CD14-positive monocyte (primary cell): Measurements from ENCODE around the gene CDC25C. TPM values are rescaled to one million over a fixed set of nuclear protein-coding genes. Genes with fewer than 3 reads are reported as not detected.

ENCODE experiments used
- DNase-seq, 3 donors: peaks; one replicate each; pipeline ENCODE4 v3.0.0-alpha.2; 2011 to 2022
- H2AFZ ChIP-seq: 2 replicates; pipeline ENCODE4 v1.6.0; 2012; ENCODE audit warnings: mild to moderate bottlenecking, low read depth, low read length, inconsistent platforms; ENCODE audit not compliant: insufficient read depth, poor library complexity, severe bottlenecking
- H3K27ac ChIP-seq, 2 donors: 1 replicate in 1 of 2; 2 replicates in 1 of 2; pipeline ENCODE4 v1.5.1; 2012 to 2013; ENCODE audit warnings: low read length in 2 of 2, control low read depth in 1 of 2, inconsistent platforms in 1 of 2, low read depth in 1 of 2, mild to moderate bottlenecking in 1 of 2
- H3K27me3 ChIP-seq, 2 donors: one replicate each; pipeline versions ENCODE4 v1.6.0 to v1.6.1; 2011 to 2013; ENCODE audit warnings: low read length in 2 of 2; ENCODE audit not compliant: control insufficient read depth in 2 of 2, insufficient read depth in 2 of 2
- H3K36me3 ChIP-seq, 2 donors: replicated peaks in 1 of 2; 1 replicate in 1 of 2; 2 replicates in 1 of 2; pipeline versions ENCODE4 v1.5.1 to v1.6.1; 2012 to 2013; ENCODE audit warnings: low read length in 2 of 2, control low read depth in 1 of 2, inconsistent platforms in 1 of 2, mild to moderate bottlenecking in 1 of 2; ENCODE audit not compliant: insufficient read depth in 2 of 2, control insufficient read depth in 1 of 2
- H3K4me1 ChIP-seq, 2 donors: 1 replicate in 1 of 2; 2 replicates in 1 of 2; pipeline versions ENCODE4 v1.5.1 to v1.6.1; 2012 to 2013; ENCODE audit warnings: low read length in 2 of 2, control low read depth in 1 of 2, inconsistent platforms in 1 of 2, mild to moderate bottlenecking in 1 of 2, moderate library complexity in 1 of 2; ENCODE audit not compliant: insufficient read depth in 2 of 2, control insufficient read depth in 1 of 2
- H3K4me2 ChIP-seq: replicated peaks from 2 replicates; pipeline ENCODE3; 2012; ENCODE audit warnings: low read length, moderate library complexity, mild to moderate bottlenecking; ENCODE audit not compliant: poor library complexity, severe bottlenecking; ENCODE audit errors: extremely low read depth
- H3K4me3 ChIP-seq, 3 experiments: fragments of 200-600 bp in 1 of 3; sonication (generic) in 1 of 3; replicated peaks in 1 of 3; 1 replicate in 2 of 3; 2 replicates in 1 of 3; pipeline ENCODE4 v1.5.1; 2011 to 2013; ENCODE audit warnings: low read length in 3 of 3, mild to moderate bottlenecking in 3 of 3, control low read depth in 2 of 3, low read depth in 2 of 3, inconsistent platforms in 1 of 3, moderate library complexity in 1 of 3
- H3K79me2 ChIP-seq: 2 replicates; pipeline ENCODE4 v1.6.0; 2012; ENCODE audit warnings: mild to moderate bottlenecking, control low read depth, inconsistent platforms, low read length, moderate library complexity; ENCODE audit not compliant: insufficient read depth
- H3K9ac ChIP-seq: 2 replicates; pipeline ENCODE4 v1.6.0; 2017; ENCODE audit warnings: low read length, mild to moderate bottlenecking; ENCODE audit not compliant: insufficient read depth, poor library complexity, severe bottlenecking
- H3K9me3 ChIP-seq, 2 donors: replicated peaks in 1 of 2; 1 replicate in 1 of 2; 2 replicates in 1 of 2; pipeline versions ENCODE4 v1.5.1 to v1.6.1; 2012 to 2013; ENCODE audit warnings: low read length in 2 of 2, control low read depth in 1 of 2; ENCODE audit not compliant: control insufficient read depth in 1 of 2, insufficient read depth in 1 of 2
- H4K20me1 ChIP-seq: 2 replicates; pipeline ENCODE4 v1.6.0; 2012; ENCODE audit warnings: mild to moderate bottlenecking, low read length, control low read depth, moderate library complexity; ENCODE audit not compliant: insufficient read depth
- H3K27ac Mint-ChIP-seq, 7 donors: one replicate each; pipeline ENCODE4 v1.8.0; 2020; ENCODE audit warnings: mild to moderate bottlenecking in 7 of 7, mixed read lengths in 7 of 7, moderate library complexity in 6 of 7, inconsistent platforms in 2 of 7
- H3K27me3 Mint-ChIP-seq, 3 donors: one replicate each; pipeline ENCODE4 v1.8.0; 2021 to 2022; ENCODE audit warnings: low read depth in 3 of 3, mild to moderate bottlenecking in 3 of 3, mixed read lengths in 3 of 3, moderate library complexity in 3 of 3, inconsistent platforms in 1 of 3
- H3K36me3 Mint-ChIP-seq, 2 donors: one replicate each; pipeline ENCODE4 v1.8.0; 2020; ENCODE audit warnings: mixed read lengths in 2 of 2, inconsistent platforms in 1 of 2, mild to moderate bottlenecking in 1 of 2
- H3K4me1 Mint-ChIP-seq: one replicate; pipeline ENCODE4 v1.8.0; 2020; ENCODE audit warnings: mild to moderate bottlenecking, mixed read lengths
- H3K4me3 Mint-ChIP-seq, 2 donors: one replicate each; pipeline ENCODE4 v1.8.0; 2020; ENCODE audit warnings: mild to moderate bottlenecking in 2 of 2, mixed read lengths in 2 of 2, moderate library complexity in 1 of 2
- H3K9me3 Mint-ChIP-seq, 7 donors: one replicate each; pipeline ENCODE4 v1.8.0; 2020 to 2022; ENCODE audit warnings: mixed read lengths in 7 of 7, mild to moderate bottlenecking in 6 of 7, moderate library complexity in 6 of 7, inconsistent platforms in 2 of 7
- CTCF ChIP-seq: fragments of 200-600 bp; IDR thresholded peaks from one replicate; pipeline ENCODE4 v1.8.0; 2022; ENCODE audit warnings: antibody characterized with exemption, mild to moderate bottlenecking
- WGBS: methylation state at CpG from one replicate; pipeline ENCODE4 v1.1.5; 2013; ENCODE audit warnings: missing lambda C conversion rate; ENCODE audit not compliant: insufficient coverage; 5-methylcytosine and 5-hydroxymethylcytosine counted together
- intact Hi-C, 2 donors: fragments of 100-400 bp; cut with micrococcal nuclease; formaldehyde crosslinking; loops; one replicate each; pipeline versions ENCODE4 v1.15.0 to v1.15.1; 2023
- polyA plus RNA-seq, 3 donors: library from polyadenylated mRNA; depleted of rRNA in 1 of 3; unstranded in 2 of 3; stranded (reverse) in 1 of 3; fragments of 300-500 nt in 2 of 3; fragments of >200 nt in 1 of 3; fragmentation: Illumina TruSeq in 2 of 3; gene quantifications; 1 replicate in 2 of 3; 2 replicates in 1 of 3; pipeline ENCODE4 v1.2.3, GENCODE V29; 2012 to 2021

CDC25C gene
- polyA plus RNA-seq, 3 donors: not detected

DNA sequence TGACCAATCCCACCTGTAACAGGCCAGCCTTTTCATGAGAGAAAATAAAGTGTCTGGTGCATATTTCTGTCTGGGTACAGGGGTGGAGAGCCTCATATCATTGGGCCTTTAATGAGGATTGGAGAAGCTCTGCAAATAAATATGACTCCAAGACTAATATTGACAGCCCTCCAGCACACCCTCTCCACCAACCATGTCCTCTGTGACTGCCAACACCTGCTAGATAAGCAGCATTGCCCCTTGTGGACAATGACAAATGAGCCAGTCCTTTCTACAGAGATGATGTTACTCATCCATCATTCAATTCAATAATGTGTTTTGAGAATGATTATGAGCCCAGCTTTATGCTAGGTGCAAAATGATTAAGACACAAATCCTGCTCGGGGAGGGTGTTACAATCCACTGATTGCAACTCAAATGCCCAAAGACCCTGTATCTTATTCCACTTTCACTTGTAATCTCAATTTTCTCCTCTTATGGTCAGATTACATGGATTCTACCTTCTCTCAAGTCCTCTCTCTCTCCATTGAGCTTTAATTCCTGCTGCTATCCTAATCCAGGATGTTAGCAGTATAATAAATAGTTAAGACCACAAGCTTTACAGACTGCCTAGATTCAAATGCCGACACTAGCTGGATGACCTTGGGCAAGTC, 55.1 kb downstream of the CDC25C start:
- Histone ChIP-seq H3K9ac (no peak overlapping the region), H3K36me3 (no peaks in the 10 kb centered on the region), H3K79me2 (no peaks in the 10 kb centered on the region), H3K4me2 (no peak overlapping the region), H2AFZ (no peak overlapping the region), H3K4me1 (peaks cover 0 to 7% of the 10 kb centered on the region in 2 donors), H3K27ac (no peak overlapping the region), H4K20me1 (no peaks in the 10 kb centered on the region), H3K9me3 (no peaks in the 10 kb centered on the region), H3K4me3 (no peak overlapping the region), H3K27me3 (peaks cover 30 to 33% of the 10 kb centered on the region in 2 donors)
- peaks cover 0 to 7% (median 0%) of the 10 kb centered on the region in 7 donors for H3K9me3 Mint-ChIP-seq
- H3K27me3 Mint-ChIP-seq: peaks cover 31 to 41% (median 33%) of the 10 kb centered on the region in 3 donors
- H3K4me3 Mint-ChIP-seq: no peak overlapping the region
- DNase-seq: no peak
- no peaks in the 10 kb centered on the region for H3K36me3 Mint-ChIP-seq
- no peak overlapping the region for H3K27ac Mint-ChIP-seq
- no peak for TF ChIP-seq CTCF
- intact Hi-C loops: no loop called here
- WGBS: 100% methylated on average over 1 of the region's 2 CpGs
- peaks cover 6% of the 10 kb centered on the region for H3K4me1 Mint-ChIP-seq

DNA sequence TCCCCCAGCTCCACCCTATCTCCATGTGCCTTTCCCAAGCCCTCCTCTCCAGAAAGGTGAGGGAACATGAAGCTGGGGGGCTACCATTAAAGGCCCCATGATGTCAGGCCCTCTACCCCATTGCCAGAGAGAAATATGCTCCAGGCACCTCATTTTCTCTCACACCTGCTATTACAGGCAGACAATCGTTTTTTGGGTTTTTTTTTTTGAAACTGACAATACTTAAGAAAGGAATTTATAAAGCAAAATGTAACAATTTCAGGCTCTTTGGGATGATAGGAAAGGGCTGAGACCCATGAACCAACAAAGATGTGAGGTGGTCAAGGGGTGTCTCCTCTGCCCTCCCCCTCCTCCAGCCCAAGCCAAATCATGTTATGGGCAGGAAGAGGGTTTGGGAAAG, 55.7 kb downstream of the CDC25C start:
- no peak overlapping the region for H3K9ac ChIP-seq
- no peaks in the 10 kb centered on the region for H4K20me1 ChIP-seq
- intact Hi-C loops: no loop called here
- DNase-seq: no peak
- no peak for TF ChIP-seq CTCF
- no peak overlapping the region for H3K4me2 ChIP-seq
- Mint-ChIP-seq H3K4me3 (no peak overlapping the region), H3K27me3 (peaks cover 31 to 41% (median 33%) of the 10 kb centered on the region in 3 donors), H3K4me1 (peaks cover 6% of the 10 kb centered on the region), H3K27ac (peak overlapping the region in 1 of 7 donors; percentile 60), H3K36me3 (no peaks in the 10 kb centered on the region), H3K9me3 (peaks cover 0 to 7% (median 0%) of the 10 kb centered on the region in 7 donors)
- peaks cover 30 to 33% of the 10 kb centered on the region in 2 donors for H3K27me3 ChIP-seq
- H3K79me2 ChIP-seq: no peaks in the 10 kb centered on the region
- no peak overlapping the region for H2AFZ ChIP-seq
- H3K27ac ChIP-seq: no peak overlapping the region
- H3K4me3 ChIP-seq: no peak overlapping the region
- no CpG with 5 or more reads among the region's 1 CpG for WGBS
- peaks cover 0 to 7% of the 10 kb centered on the region in 2 donors for H3K4me1 ChIP-seq
- H3K9me3 ChIP-seq: no peaks in the 10 kb centered on the region
- no peaks in the 10 kb centered on the region for H3K36me3 ChIP-seq
